SU-DHL-6 (cell line): ENCODE data around the gene MRRF.

ENCODE experiments used
- H2AFZ ChIP-seq: fragments of 200-600 bp; sonication (generic); 2 replicates; pipeline ENCODE4 v1.6.1; 2014; ENCODE audit warnings: low read depth, mild to moderate bottlenecking, moderate library complexity, mixed read lengths, antibody characterized with exemption, low read length; ENCODE audit not compliant: severe bottlenecking
- H3F3A ChIP-seq: fragments of 200-600 bp; shearing (Covaris generic); 2 replicates; pipeline ENCODE4 v1.6.0; 2016; ENCODE audit warnings: antibody characterized with exemption, mild to moderate bottlenecking; ENCODE audit not compliant: insufficient read depth
- H3K27ac ChIP-seq: fragments of 200-600 bp; sonication (generic); 2 replicates; pipeline ENCODE4 v1.5.1; 2016; ENCODE audit warnings: low read depth, mild to moderate bottlenecking, low read length, moderate library complexity, mixed read lengths
- H3K27me3 ChIP-seq: fragments of 200-600 bp; sonication (generic), shearing (Covaris generic); 2 replicates; pipeline ENCODE4 v1.6.0; 2014; ENCODE audit warnings: mild to moderate bottlenecking, low read length
- H3K36me3 ChIP-seq: fragments of 200-600 bp; sonication (generic); 2 replicates; pipeline ENCODE4 v1.6.1; 2014; ENCODE audit warnings: mild to moderate bottlenecking, low read length, mixed read lengths
- H3K4me2 ChIP-seq: fragments of 300-600, 200-600 bp; shearing (Covaris generic), sonication (generic); 2 replicates; pipeline ENCODE4 v1.6.0; 2014; ENCODE audit warnings: low read length, low read depth, mild to moderate bottlenecking; ENCODE audit not compliant: poor library complexity, severe bottlenecking
- H3K4me3 ChIP-seq: fragments of 200-600 bp; sonication (generic); 2 replicates; pipeline ENCODE4 v1.5.1; 2014; ENCODE audit warnings: antibody characterized with exemption, low read length, mild to moderate bottlenecking, mixed read lengths; ENCODE audit not compliant: insufficient read depth, poor library complexity, severe bottlenecking
- H3K79me2 ChIP-seq: fragments of 200-600 bp; sonication (generic); 2 replicates; pipeline ENCODE4 v1.6.1; 2014; ENCODE audit warnings: mild to moderate bottlenecking, low read length, moderate library complexity; ENCODE audit not compliant: insufficient read depth
- H3K9ac ChIP-seq: fragments of 200-600 bp; sonication (generic); 2 replicates; pipeline ENCODE4 v1.7.0; 2014; ENCODE audit warnings: mild to moderate bottlenecking, low read length
- H3K9me2 ChIP-seq: fragments of 200-600 bp; sonication (generic); replicated peaks from 2 replicates; pipeline ENCODE4 v1.6.1; 2014; ENCODE audit warnings: low read length; ENCODE audit not compliant: insufficient read depth
- H3K9me3 ChIP-seq: fragments of 200-600 bp; sonication (generic); 2 replicates; pipeline ENCODE4 v1.6.1; 2014; ENCODE audit warnings: low read length, mixed read lengths; ENCODE audit not compliant: insufficient read depth
- H4K20me1 ChIP-seq: fragments of 200-600 bp; sonication (generic); 2 replicates; pipeline ENCODE4 v1.6.1; 2014; ENCODE audit warnings: low read depth, mild to moderate bottlenecking, antibody characterized with exemption, low read length, moderate library complexity, mixed read lengths
- EZH2phosphoT487 ChIP-seq: fragments of 200-600 bp; sonication (generic), shearing (Covaris generic); conservative IDR thresholded peaks from 2 replicates; pipeline ENCODE4 v1.6.1; 2018; ENCODE audit warnings: mild to moderate bottlenecking, antibody characterized with exemption, low read length, moderate library complexity, mixed read lengths
- TF ChIP-seq, protein P1 (sequence below): fragments of 200-600 bp; sonication (generic); IDR thresholded peaks from one replicate; pipeline ENCODE4 v1.5.1; 2017; ENCODE audit warnings: antibody characterized with exemption, mild to moderate bottlenecking, low read length, moderate library complexity; ENCODE audit not compliant: insufficient read depth, poor library complexity, severe bottlenecking

MRRF gene

DNA sequence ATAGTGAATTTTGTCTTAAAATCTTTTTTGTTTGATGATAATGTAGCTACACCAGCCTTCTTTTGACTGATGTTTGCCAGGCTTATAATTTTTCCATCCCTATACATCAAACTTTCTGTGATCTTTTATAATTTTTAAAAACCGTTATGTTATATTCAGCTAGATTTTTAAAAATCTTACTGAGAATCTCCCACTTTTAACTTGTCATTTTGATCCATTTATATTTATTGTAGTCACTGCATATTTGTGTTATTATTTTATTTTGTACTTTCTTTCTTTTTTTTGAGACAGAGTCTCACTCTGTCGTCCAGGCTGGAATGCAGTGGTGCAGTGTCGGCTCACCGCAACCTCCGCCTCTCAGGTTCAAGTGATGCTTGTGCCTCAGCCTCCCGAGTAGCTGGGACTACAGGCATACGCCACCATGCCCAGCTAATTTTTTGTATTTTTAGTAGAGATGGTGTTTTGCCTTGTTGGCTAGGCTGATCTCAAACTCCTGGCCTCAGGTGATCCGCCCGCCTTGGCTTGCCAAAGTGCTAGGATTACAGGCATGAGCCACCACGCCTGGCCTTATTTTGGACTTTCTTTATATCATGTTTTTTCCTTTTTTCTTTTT, 12.7 kb downstream of the MRRF start:
- H3K79me2 ChIP-seq = peaks cover 88% of the 10 kb centered on the region
- H3K27me3 ChIP-seq = no peaks in the 10 kb centered on the region
- H3K36me3 ChIP-seq = peaks cover 44% of the 10 kb centered on the region
- no peak overlapping the region for H2AFZ ChIP-seq
- H3K27ac ChIP-seq = no peak overlapping the region
- no peaks in the 10 kb centered on the region for H3F3A ChIP-seq
- no peak for TF ChIP-seq EZH2phosphoT487
- TF ChIP-seq, protein P1, sequence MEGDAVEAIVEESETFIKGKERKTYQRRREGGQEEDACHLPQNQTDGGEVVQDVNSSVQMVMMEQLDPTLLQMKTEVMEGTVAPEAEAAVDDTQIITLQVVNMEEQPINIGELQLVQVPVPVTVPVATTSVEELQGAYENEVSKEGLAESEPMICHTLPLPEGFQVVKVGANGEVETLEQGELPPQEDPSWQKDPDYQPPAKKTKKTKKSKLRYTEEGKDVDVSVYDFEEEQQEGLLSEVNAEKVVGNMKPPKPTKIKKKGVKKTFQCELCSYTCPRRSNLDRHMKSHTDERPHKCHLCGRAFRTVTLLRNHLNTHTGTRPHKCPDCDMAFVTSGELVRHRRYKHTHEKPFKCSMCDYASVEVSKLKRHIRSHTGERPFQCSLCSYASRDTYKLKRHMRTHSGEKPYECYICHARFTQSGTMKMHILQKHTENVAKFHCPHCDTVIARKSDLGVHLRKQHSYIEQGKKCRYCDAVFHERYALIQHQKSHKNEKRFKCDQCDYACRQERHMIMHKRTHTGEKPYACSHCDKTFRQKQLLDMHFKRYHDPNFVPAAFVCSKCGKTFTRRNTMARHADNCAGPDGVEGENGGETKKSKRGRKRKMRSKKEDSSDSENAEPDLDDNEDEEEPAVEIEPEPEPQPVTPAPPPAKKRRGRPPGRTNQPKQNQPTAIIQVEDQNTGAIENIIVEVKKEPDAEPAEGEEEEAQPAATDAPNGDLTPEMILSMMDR = no peak
- H3K4me3 ChIP-seq = no peak overlapping the region
- H4K20me1 ChIP-seq = no peaks in the 10 kb centered on the region
- no peaks in the 10 kb centered on the region for H3K9me2 ChIP-seq
- H3K9ac ChIP-seq = no peak overlapping the region
- H3K9me3 ChIP-seq = peaks cover 4% of the 10 kb centered on the region; the same call in 1 of the 2 replicates
- H3K4me2 ChIP-seq = no peak overlapping the region

DNA sequence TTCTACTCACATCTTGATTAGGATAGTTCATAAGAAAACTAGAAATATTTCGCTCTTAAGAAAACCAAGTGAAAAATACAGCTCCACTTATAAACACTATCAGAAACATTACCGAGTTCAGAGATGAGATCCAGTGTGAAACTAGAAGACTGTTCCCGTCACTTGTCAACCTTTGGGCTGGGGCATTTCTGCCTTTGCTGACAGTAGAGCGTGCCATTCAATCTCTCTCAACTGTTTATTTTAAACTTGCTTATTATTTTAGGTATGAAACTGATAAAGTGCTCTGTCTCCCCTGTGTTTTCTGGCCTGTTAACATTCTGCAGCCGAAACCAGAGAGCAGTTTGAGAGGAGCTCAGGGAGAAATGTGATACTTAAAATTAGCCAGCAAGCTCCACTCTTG, 16.7 kb downstream of the MRRF start:
- peaks cover 27% of the 10 kb centered on the region for H3K36me3 ChIP-seq

DNA sequence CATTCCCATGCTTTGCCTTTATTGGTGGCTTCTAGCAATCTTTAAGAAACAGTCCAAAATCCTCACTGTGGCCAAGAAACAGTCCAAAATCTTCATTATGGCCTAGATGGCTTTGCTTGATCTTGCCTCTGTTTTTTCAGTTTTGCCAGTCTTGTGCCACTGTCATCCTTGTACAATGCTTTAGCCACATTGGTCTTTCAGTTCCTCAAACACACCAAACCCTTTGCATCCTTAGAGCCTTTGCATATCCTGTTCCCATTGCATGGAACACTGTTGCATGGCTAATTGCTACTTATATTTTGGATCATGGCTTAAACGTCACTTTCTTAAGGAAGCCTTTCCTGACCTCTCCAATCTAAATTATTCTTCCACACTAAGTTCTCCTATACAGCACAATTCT, 22.1 kb downstream of the MRRF start:
- Histone ChIP-seq H2AFZ (no peak overlapping the region), H3K9ac (no peak overlapping the region), H3K9me3 (no peaks in the 10 kb centered on the region), H4K20me1 (no peaks in the 10 kb centered on the region), H3K9me2 (no peaks in the 10 kb centered on the region), H3K79me2 (0 out of 2 replicates have a peak, but pooled peaks cover 6% of the 10 kb centered on the region), H3K27ac (no peak overlapping the region), H3K27me3 (no peaks in the 10 kb centered on the region), H3K4me2 (no peak overlapping the region), H3K4me3 (no peak overlapping the region), H3F3A (no peaks in the 10 kb centered on the region; the same call in 1 of the 2 replicates), H3K36me3 (peaks cover 24% of the 10 kb centered on the region)
- TF ChIP-seq EZH2phosphoT487 = no peak
- TF ChIP-seq, protein P1 = no peak

More for the DNA sequence above, 16.7 kb downstream of the MRRF start:
- no peaks in the 10 kb centered on the region for H4K20me1 ChIP-seq
- H3K9me3 ChIP-seq = peaks cover 4% of the 10 kb centered on the region; the same call in 1 of the 2 replicates
- H3K4me3 ChIP-seq = no peak overlapping the region
- TF ChIP-seq, protein P1 = no peak
- no peak for TF ChIP-seq EZH2phosphoT487
- no peaks in the 10 kb centered on the region for H3F3A ChIP-seq
- no peaks in the 10 kb centered on the region for H3K9me2 ChIP-seq
- no peak overlapping the region for H3K4me2 ChIP-seq
- no peaks in the 10 kb centered on the region for H3K27me3 ChIP-seq
- H2AFZ ChIP-seq = no peak overlapping the region
- H3K79me2 ChIP-seq = peaks cover 50% of the 10 kb centered on the region
- H3K9ac ChIP-seq = no peak overlapping the region
- H3K27ac ChIP-seq = no peak overlapping the region
